HepG2 (cell line): ENCODE measurements around the gene MAPK6. TPM values are rescaled to one million over a fixed set of nuclear protein-coding genes. Genes with fewer than 3 reads are reported as not detected.

ENCODE experiments used
- DNMT1 ChIP-seq: sonication (generic); formaldehyde crosslinking; IDR thresholded peaks from 2 replicates; pipeline ENCODE4 v1.5.1; 2020; ENCODE audit warnings: mild to moderate bottlenecking, missing genetic modification reagents
- EHMT2 ChIP-seq: fragments of 200-600 bp; sonication (generic); IDR thresholded peaks from 2 replicates; pipeline ENCODE4 v1.7.0; 2017; ENCODE audit warnings: antibody characterized with exemption, low read depth, low read length, borderline replicate concordance
- HNRNPH1 ChIP-seq: fragments of 200-400 bp; formaldehyde crosslinking; optimal IDR thresholded peaks from 2 replicates; pipeline ENCODE3; 2017; ENCODE audit warnings: mild to moderate bottlenecking, low read depth, low read length
- KLF9 ChIP-seq: IDR thresholded peaks from 2 replicates; pipeline ENCODE4 v1.6.1; 2016; ENCODE audit warnings: low read depth
- MAFK ChIP-seq, 2 experiments: IDR thresholded peaks in 1 of 2; conservative IDR thresholded peaks in 1 of 2; 2 replicates each; pipeline ENCODE4 v1.6.1; 2011; ENCODE audit warnings: improper control_type of control experiment in 2 of 2, low read length in 2 of 2
- MTA3 ChIP-seq: sonication (generic); formaldehyde crosslinking; IDR thresholded peaks from 2 replicates; pipeline ENCODE4 v1.4.0; 2020; ENCODE audit warnings: missing genetic modification reagents
- NR2F2 ChIP-seq: IDR thresholded peaks from 2 replicates; pipeline ENCODE4 v1.6.1; 2012; ENCODE audit warnings: low read depth, inconsistent platforms, borderline replicate concordance
- PAX8 ChIP-seq: sonication (generic); formaldehyde crosslinking; IDR thresholded peaks from 2 replicates; pipeline ENCODE4 v1.8.0; 2022; ENCODE audit warnings: mild to moderate bottlenecking, missing genetic modification reagents, borderline replicate concordance
- PRDM15 ChIP-seq: sonication (generic); formaldehyde crosslinking; IDR thresholded peaks from 2 replicates; pipeline ENCODE4 v1.4.0; 2020; ENCODE audit warnings: missing genetic modification reagents
- SETDB1 ChIP-seq: sonication (generic); formaldehyde crosslinking; IDR thresholded peaks from 2 replicates; pipeline ENCODE4 v1.5.1; 2020; ENCODE audit warnings: missing genetic modification reagents, mild to moderate bottlenecking, borderline replicate concordance
- SNAPC2 ChIP-seq: sonication (generic); formaldehyde crosslinking; IDR thresholded peaks from 2 replicates; pipeline ENCODE4 v1.8.1; 2022; ENCODE audit warnings: mild to moderate bottlenecking, missing genetic modification reagents
- ZBED4 ChIP-seq: sonication (generic); formaldehyde crosslinking; IDR thresholded peaks from 2 replicates; pipeline ENCODE4 v1.4.0; 2020; ENCODE audit warnings: missing genetic modification reagents, borderline replicate concordance
- ZMYM2 ChIP-seq: sonication (generic); formaldehyde crosslinking; IDR thresholded peaks from 2 replicates; pipeline ENCODE4 v1.8.0; 2022; ENCODE audit warnings: mild to moderate bottlenecking, missing genetic modification reagents
- ZNF124 ChIP-seq: sonication (generic); formaldehyde crosslinking; IDR thresholded peaks from 2 replicates; pipeline ENCODE4 v1.4.0; 2020; ENCODE audit warnings: missing genetic modification reagents
- ZNF598 ChIP-seq: sonication (generic); formaldehyde crosslinking; IDR thresholded peaks from 2 replicates; pipeline ENCODE4 v1.5.1; 2020; ENCODE audit warnings: mild to moderate bottlenecking, missing genetic modification reagents, borderline replicate concordance
- ZNF670 ChIP-seq: sonication (generic); formaldehyde crosslinking; IDR thresholded peaks from 2 replicates; pipeline ENCODE4 v1.8.0; 2022; ENCODE audit warnings: mild to moderate bottlenecking, missing genetic modification reagents, borderline replicate concordance
- ZZZ3 ChIP-seq: sonication (generic); formaldehyde crosslinking; IDR thresholded peaks from 2 replicates; pipeline ENCODE4 v1.4.0; 2020; ENCODE audit warnings: missing genetic modification reagents, mild to moderate bottlenecking, borderline replicate concordance
- polyA plus RNA-seq, 8 experiments: library from polyadenylated mRNA; depleted of rRNA in 3 of 8; stranded (reverse) in 7 of 8; unstranded in 1 of 8; fragments of >200 nt; fragmentation: Illumina TruSeq in 4 of 8; extraction: Trizol in 4 of 8; gene quantifications; 2 replicates each; pipeline versions ENCODE4 v1.2.1 to v1.2.3, GENCODE V29; 2011 to 2016; ENCODE audit warnings: low read depth in 4 of 8, missing spikeins in 1 of 8, mixed read lengths in 1 of 8; ENCODE audit not compliant: insufficient read depth in 1 of 8
- total RNA-seq, 5 experiments: library from RNA; depleted of rRNA; stranded (reverse); fragments of >200 nt; fragmentation: Illumina TruSeq; extraction: Trizol; gene quantifications; 2 replicates each; pipeline ENCODE4 v1.2.3, GENCODE V29; 2016; ENCODE audit warnings: low read depth in 1 of 5
- TF ChIP-seq, protein P1 (sequence below): sonication (generic); formaldehyde crosslinking; IDR thresholded peaks from 2 replicates; pipeline ENCODE4 v1.4.0; 2020; ENCODE audit warnings: low read depth, mild to moderate bottlenecking, missing genetic modification reagents

Gene MAPK6
- total and polyA plus RNA-seq, 2 of the 13 experiments (the other 11 are each of a cell fraction or from before 2014, with no cell fraction given), result 89.5 to 99.7 TPM

DNA sequence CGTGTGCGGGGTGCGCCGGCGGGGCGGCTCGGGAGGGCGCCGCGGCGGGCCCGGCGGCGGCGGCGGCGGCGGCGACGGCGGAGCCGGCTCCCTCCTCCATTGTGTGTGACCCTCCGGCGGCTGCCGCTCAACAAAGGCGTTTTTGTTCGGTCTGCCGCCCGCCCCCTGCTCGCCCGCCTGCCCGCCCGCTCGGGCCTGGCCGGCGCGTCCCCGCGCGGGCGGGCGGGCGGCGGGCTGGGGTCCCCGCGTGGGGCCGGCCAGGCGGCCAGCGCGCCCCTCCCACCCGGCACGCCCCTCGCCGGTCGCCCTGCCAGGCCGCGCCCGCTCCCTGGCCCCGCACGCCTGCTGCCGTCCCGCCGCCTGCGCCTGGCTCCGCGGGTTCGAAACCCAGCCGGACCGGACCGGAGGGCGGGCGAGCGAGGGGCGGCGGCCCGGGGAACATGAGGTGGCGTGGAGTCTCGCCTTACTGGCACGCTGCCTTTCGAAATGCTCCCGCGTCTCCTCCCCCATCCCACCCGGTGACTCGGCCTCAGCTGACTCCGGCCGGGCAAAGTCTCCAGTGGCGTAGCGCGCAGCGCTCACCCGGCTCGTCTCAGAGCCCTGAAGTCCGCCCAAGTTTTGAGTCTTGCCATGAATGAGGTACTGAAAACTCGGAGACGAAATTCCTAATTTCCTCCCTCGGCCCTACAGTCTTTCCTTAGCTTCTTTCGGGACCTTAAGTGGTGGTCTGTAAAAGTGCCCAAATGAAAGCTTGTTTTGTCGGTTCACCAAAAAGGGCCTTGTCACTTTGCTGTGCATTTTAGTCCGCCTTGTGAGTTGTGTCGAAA, 588 bp downstream of the MAPK6 start (continued):
- TF ChIP-seq EHMT2 (no peak), ZBED4 (no peak), SETDB1 (no peak), ZNF670 (CRISPR knock-in tag) (no peak), SNAPC2 (CRISPR knock-in tag) (no peak), ZNF598 (CRISPR knock-in tag) (no peak), NR2F2 (no peak), HNRNPH1 (no peak), ZNF124 (CRISPR knock-in tag) (no peak), PRDM15 (CRISPR knock-in tag) (0 out of 2 replicates have a peak, but pooled peaks have one; percentile 62), PAX8 (CRISPR knock-in tag) (no peak), DNMT1 (CRISPR knock-in tag) (no peak), KLF9 (CRISPR knock-in tag) (no peak), ZZZ3 (no peak), ZMYM2 (CRISPR knock-in tag) (peak; percentile 84), MAFK (conservative IDR thresholded peaks at IDR 0.05 in 1 of 2, IDR thresholded peaks at IDR 0.05 in 1 of 2; ENCODE audit: low read length in 2 of 2) (no peak), MTA3 (CRISPR knock-in tag) (no peak)
- TF ChIP-seq, protein P1, sequence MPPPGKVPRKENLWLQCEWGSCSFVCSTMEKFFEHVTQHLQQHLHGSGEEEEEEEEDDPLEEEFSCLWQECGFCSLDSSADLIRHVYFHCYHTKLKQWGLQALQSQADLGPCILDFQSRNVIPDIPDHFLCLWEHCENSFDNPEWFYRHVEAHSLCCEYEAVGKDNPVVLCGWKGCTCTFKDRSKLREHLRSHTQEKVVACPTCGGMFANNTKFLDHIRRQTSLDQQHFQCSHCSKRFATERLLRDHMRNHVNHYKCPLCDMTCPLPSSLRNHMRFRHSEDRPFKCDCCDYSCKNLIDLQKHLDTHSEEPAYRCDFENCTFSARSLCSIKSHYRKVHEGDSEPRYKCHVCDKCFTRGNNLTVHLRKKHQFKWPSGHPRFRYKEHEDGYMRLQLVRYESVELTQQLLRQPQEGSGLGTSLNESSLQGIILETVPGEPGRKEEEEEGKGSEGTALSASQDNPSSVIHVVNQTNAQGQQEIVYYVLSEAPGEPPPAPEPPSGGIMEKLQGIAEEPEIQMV (CRISPR knock-in tag), result no peak
